IMR-90 (cell line): Measurements from ENCODE around the gene ITSN2. TPM values are rescaled to one million over a fixed set of nuclear protein-coding genes. Genes with fewer than 3 reads are reported as not detected.

ENCODE experiments used
- ATAC-seq: fragments of 200-7000 bp; cut with Tn5 transposase; 2 replicates; pipeline ENCODE4 v1.9.1; 2020; ENCODE audit warnings: low read depth, mild to moderate bottlenecking, moderate library complexity
- BruUV-seq: library from RNA; stranded (reverse); fragments of 400-500 nt; replicated peaks from 2 replicates; lab custom pipeline; 2021; lab: Mats Ljungman, UMichigan
- CTCF ChIA-PET: fragments of 300-600 bp; formaldehyde crosslinking; extraction: SDS; loops from one replicate; lab custom pipeline; 2021; ENCODE audit warnings: antibody characterized with exemption; lab: Yijun Ruan, JAX
- POLR2A ChIA-PET: fragments of 300-600 bp; sonication (Branson Sonifier 250); formaldehyde crosslinking; loops from one replicate; lab custom pipeline; 2022; ENCODE audit warnings: antibody characterized with exemption; ENCODE audit not compliant: unreplicated experiment; lab: Charles Lee
- DNase-seq: peaks from one replicate; pipeline ENCODE4 v3.0.0; 2013
- H2AFZ ChIP-seq: replicated peaks from 2 replicates; pipeline ENCODE3; 2013; ENCODE audit warnings: low read length, mild to moderate bottlenecking; ENCODE audit not compliant: poor library complexity
- H2AK5ac ChIP-seq: 2 replicates; pipeline ENCODE4 v1.6.1; 2013; ENCODE audit warnings: low read depth, low read length, inconsistent platforms
- H2AK9ac ChIP-seq: replicated peaks from 2 replicates; pipeline ENCODE3; 2013; ENCODE audit warnings: mild to moderate bottlenecking, low read depth, low read length, moderate library complexity; ENCODE audit not compliant: poor library complexity
- H2BK120ac ChIP-seq: 2 replicates; pipeline ENCODE4 v1.6.1; 2013; ENCODE audit warnings: low read depth, low read length, inconsistent platforms
- H2BK15ac ChIP-seq: 3 replicates; pipeline ENCODE4 v1.6.1; 2013; ENCODE audit warnings: low read depth, low read length, inconsistent platforms
- H2BK20ac ChIP-seq: 2 replicates; pipeline ENCODE4 v1.6.1; 2013; ENCODE audit warnings: low read depth, mild to moderate bottlenecking, inconsistent platforms, low read length, moderate library complexity
- H2BK5ac ChIP-seq: 2 replicates; pipeline ENCODE4 v1.6.1; 2013; ENCODE audit warnings: mild to moderate bottlenecking, low read depth, low read length, inconsistent platforms; ENCODE audit not compliant: poor library complexity, severe bottlenecking
- H3K14ac ChIP-seq: replicated peaks from 2 replicates; pipeline ENCODE4 v1.6.1; 2013; ENCODE audit warnings: low read depth, low read length, inconsistent platforms
- H3K18ac ChIP-seq: 2 replicates; pipeline ENCODE4 v1.6.1; 2013; ENCODE audit warnings: low read depth, low read length, control low read depth
- H3K23ac ChIP-seq: 2 replicates; pipeline ENCODE4 v1.6.1; 2013; ENCODE audit warnings: low read depth, low read length, inconsistent platforms
- H3K27ac ChIP-seq: 2 replicates; pipeline ENCODE4 v1.5.1; 2013; ENCODE audit warnings: mild to moderate bottlenecking, control low read depth, low read length; ENCODE audit not compliant: insufficient read depth
- H3K27me3 ChIP-seq: 2 replicates; pipeline ENCODE4 v1.6.1; 2013; ENCODE audit warnings: low read length; ENCODE audit not compliant: control insufficient read depth, insufficient read depth
- H3K36me3 ChIP-seq: 2 replicates; pipeline ENCODE4 v1.6.1; 2013; ENCODE audit warnings: low read length, mixed read lengths; ENCODE audit not compliant: control insufficient read depth, insufficient read depth
- H3K4ac ChIP-seq: 2 replicates; pipeline ENCODE4 v1.6.1; 2013; ENCODE audit warnings: low read depth, low read length, inconsistent platforms
- H3K4me1 ChIP-seq: 2 replicates; pipeline ENCODE4 v1.6.1; 2013; ENCODE audit warnings: low read length, mixed read lengths; ENCODE audit not compliant: control insufficient read depth, insufficient read depth
- H3K4me2 ChIP-seq: 2 replicates; pipeline ENCODE4 v1.6.1; 2013; ENCODE audit warnings: low read depth, mild to moderate bottlenecking, control low read depth, low read length, moderate library complexity
- H3K4me3 ChIP-seq: 2 replicates; pipeline ENCODE4 v1.5.1; 2013; ENCODE audit warnings: low read depth, mild to moderate bottlenecking, control low read depth, low read length, moderate library complexity; ENCODE audit not compliant: insufficient read depth
- H3K56ac ChIP-seq: 2 replicates; pipeline ENCODE4 v1.6.1; 2013; ENCODE audit warnings: low read length, inconsistent platforms; ENCODE audit not compliant: insufficient read depth; ENCODE audit errors: extremely low read depth
- H3K79me1 ChIP-seq, 2 experiments: 2 replicates each; pipeline ENCODE4 v1.6.1; 2013; ENCODE audit warnings: low read length in 2 of 2, inconsistent platforms in 1 of 2, low read depth in 1 of 2
- H3K9ac ChIP-seq: 2 replicates; pipeline ENCODE4 v1.6.1; 2013; ENCODE audit warnings: low read depth, low read length, control low read depth
- H3K9me1 ChIP-seq: 2 replicates; pipeline ENCODE4 v1.6.1; 2013; ENCODE audit warnings: low read length, inconsistent platforms; ENCODE audit not compliant: insufficient read depth
- H3K9me3 ChIP-seq: 2 replicates; pipeline ENCODE4 v1.6.1; 2013; ENCODE audit warnings: low read length; ENCODE audit not compliant: control insufficient read depth, insufficient read depth
- H4K20me1 ChIP-seq: 2 replicates; pipeline ENCODE4 v1.6.1; 2013; ENCODE audit warnings: low read length, inconsistent platforms; ENCODE audit not compliant: insufficient read depth
- H4K5ac ChIP-seq: 2 replicates; pipeline ENCODE4 v1.6.1; 2013; ENCODE audit warnings: mild to moderate bottlenecking, low read depth, low read length, control low read depth
- H4K8ac ChIP-seq, 2 experiments: 2 replicates each; pipeline ENCODE4 v1.6.1; 2013; ENCODE audit warnings: low read depth in 2 of 2, low read length in 2 of 2, control low read depth in 1 of 2, inconsistent platforms in 1 of 2
- H4K91ac ChIP-seq: 2 replicates; pipeline ENCODE4 v1.6.1; 2013; ENCODE audit warnings: low read depth, low read length, inconsistent platforms; ENCODE audit not compliant: insufficient read depth
- RAD21 ChIP-seq: IDR thresholded peaks from 2 replicates; pipeline ENCODE4 v1.6.1; 2012; ENCODE audit warnings: low read length, improper control_type of control experiment
- SMC3 ChIP-seq: fragments of 150-350 bp; IDR thresholded peaks from 2 replicates; pipeline ENCODE4 v1.6.1; 2016; ENCODE audit warnings: low read depth, mild to moderate bottlenecking, antibody characterized with exemption, low read length, moderate library complexity
- WGBS, 2 experiments: methylation state at CpG; one replicate each; pipeline versions ENCODE4 v1.1.5 to v1.1.7; 2013; ENCODE audit warnings: missing lambda C conversion rate in 2 of 2; ENCODE audit not compliant: insufficient read length in 1 of 2; ENCODE audit errors: extremely low coverage in 2 of 2; 5-methylcytosine and 5-hydroxymethylcytosine counted together
- dilution Hi-C: fragments of 300-500 bp; cut with HindIII; formaldehyde crosslinking; loops from one replicate; pipeline ENCODE4 v1.14.3; 2018; ENCODE audit warnings: low sequenced_read_pairs; ENCODE audit not compliant: unreplicated experiment
- in situ Hi-C: fragments of 300-500 bp; cut with MboI; formaldehyde crosslinking; loops from 3 replicates; pipeline ENCODE4 v1.14.3; 2019; ENCODE audit warnings: low sequenced_read_pairs, inconsistent platforms, mixed read lengths
- intact Hi-C: fragments of 100-400 bp; cut with micrococcal nuclease; formaldehyde crosslinking; loops from 2 replicates; pipeline ENCODE4 v1.10.0; 2022
- polyA plus RNA-seq, 3 experiments: library from polyadenylated mRNA; depleted of rRNA; stranded (reverse); fragments of >200 nt; gene quantifications; 2 replicates each; pipeline ENCODE4 v1.2.3, GENCODE V29; 2012; ENCODE audit warnings: low replicate concordance in 1 of 3
- total RNA-seq: library from RNA; depleted of rRNA; stranded (reverse); fragments of >200 nt; gene quantifications from 2 replicates; pipeline ENCODE4 v1.2.3, GENCODE V29; 2012

Gene ITSN2
- total and polyA plus RNA-seq, 2 of the 4 experiments (the other 2 are of a cell fraction) = 10.7 to 17.2 TPM

DNA sequence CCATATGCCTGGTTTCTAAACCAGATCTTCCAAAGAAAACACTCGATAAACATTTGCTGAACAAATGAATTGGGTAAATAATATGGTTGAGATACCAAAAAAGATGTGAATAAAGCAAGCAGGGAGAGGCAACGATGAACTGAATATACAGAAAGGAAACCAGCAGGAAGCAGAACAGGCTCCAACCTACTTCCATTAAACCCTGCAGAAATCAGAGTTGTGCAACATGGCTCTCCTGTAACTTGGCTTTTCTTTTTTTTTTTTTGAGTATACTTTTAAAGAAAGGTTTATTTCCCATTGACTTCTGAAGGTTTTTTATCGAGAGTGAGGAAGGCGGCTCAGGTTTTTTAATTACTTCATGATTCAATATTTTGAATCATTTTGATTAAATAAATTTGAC lies 23.5 kb downstream of the ITSN2 start:
- H4K8ac ChIP-seq = no peak overlapping the region
- H3K4me3 ChIP-seq = no peak overlapping the region
- H2AK9ac ChIP-seq = no peak overlapping the region
- no TSS peak for BruUV-seq
- H2AFZ ChIP-seq = no peak overlapping the region
- no peak overlapping the region for H4K91ac ChIP-seq
- H3K4me2 ChIP-seq = no peak overlapping the region
- peaks cover 40 to 42% of the 10 kb centered on the region in 2 experiments for H3K79me1 ChIP-seq
- no peaks in the 10 kb centered on the region for H3K9me1 ChIP-seq
- DNase-seq (no peak), ATAC-seq (no peak)
- CTCF ChIA-PET = no interaction called here
- peaks cover 9% of the 10 kb centered on the region; the same call in 1 of the 2 replicates for H4K20me1 ChIP-seq
- no peak overlapping the region for H3K4ac ChIP-seq
- no peak overlapping the region for H2BK15ac ChIP-seq
- no peaks in the 10 kb centered on the region for H3K27me3 ChIP-seq
- no CpG with 5 or more reads among the region's 4 CpGs for WGBS, 2 experiments
- dilution Hi-C loops = no loop called here
- no peak overlapping the region for H4K5ac ChIP-seq
- no peaks in the 10 kb centered on the region for H3K9me3 ChIP-seq
- H2BK20ac ChIP-seq = no peak overlapping the region
- POLR2A ChIA-PET = no interaction called here
- no peak overlapping the region for H3K23ac ChIP-seq
- in situ Hi-C loops = no loop called here
- TF ChIP-seq RAD21 = no peak
- no peak for TF ChIP-seq SMC3
- intact Hi-C loops = no loop called here
- no peak overlapping the region for H3K56ac ChIP-seq
- H2BK120ac ChIP-seq = no peak overlapping the region
- H3K27ac ChIP-seq = no peak overlapping the region
- no peak overlapping the region for H2AK5ac ChIP-seq
- H2BK5ac ChIP-seq = no peak overlapping the region
- H3K36me3 ChIP-seq = no peaks in the 10 kb centered on the region
- H3K9ac ChIP-seq = no peak overlapping the region
- no peaks in the 10 kb centered on the region; the same call in 1 of the 2 replicates for H3K4me1 ChIP-seq
- no peak overlapping the region for H3K14ac ChIP-seq
- H3K18ac ChIP-seq = no peak overlapping the region
